ENCODE results near the gene GNAS.

DNA sequence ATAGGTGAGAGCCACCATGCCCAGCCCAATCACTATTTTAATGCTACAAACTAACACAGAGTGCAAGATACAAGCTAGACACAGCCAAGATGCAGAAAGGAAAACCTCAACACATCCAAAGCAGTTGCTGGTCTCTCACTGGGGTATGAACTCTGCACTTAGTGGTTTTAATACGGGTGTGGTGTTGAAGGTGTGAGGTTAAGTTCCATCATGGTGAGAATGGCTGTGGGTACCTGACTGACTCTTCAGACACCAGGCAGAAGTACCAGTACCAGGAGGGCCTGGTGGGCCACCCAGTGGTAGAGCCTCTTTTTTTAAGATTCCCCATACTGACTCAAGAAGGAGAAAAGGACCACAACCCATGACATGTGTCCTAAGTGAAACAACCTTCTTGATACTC is 14.8 kb upstream of the GNAS start:
- TF ChIP-seq, protein P1, sequence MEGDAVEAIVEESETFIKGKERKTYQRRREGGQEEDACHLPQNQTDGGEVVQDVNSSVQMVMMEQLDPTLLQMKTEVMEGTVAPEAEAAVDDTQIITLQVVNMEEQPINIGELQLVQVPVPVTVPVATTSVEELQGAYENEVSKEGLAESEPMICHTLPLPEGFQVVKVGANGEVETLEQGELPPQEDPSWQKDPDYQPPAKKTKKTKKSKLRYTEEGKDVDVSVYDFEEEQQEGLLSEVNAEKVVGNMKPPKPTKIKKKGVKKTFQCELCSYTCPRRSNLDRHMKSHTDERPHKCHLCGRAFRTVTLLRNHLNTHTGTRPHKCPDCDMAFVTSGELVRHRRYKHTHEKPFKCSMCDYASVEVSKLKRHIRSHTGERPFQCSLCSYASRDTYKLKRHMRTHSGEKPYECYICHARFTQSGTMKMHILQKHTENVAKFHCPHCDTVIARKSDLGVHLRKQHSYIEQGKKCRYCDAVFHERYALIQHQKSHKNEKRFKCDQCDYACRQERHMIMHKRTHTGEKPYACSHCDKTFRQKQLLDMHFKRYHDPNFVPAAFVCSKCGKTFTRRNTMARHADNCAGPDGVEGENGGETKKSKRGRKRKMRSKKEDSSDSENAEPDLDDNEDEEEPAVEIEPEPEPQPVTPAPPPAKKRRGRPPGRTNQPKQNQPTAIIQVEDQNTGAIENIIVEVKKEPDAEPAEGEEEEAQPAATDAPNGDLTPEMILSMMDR (conservative IDR thresholded peaks at IDR 0.05; ENCODE audit: low read length) = 0 out of 2 replicates have a peak, but pooled peaks have one; percentile 15
- no peak for TF ChIP-seq EZH2phosphoT487 (IDR thresholded peaks at IDR 0.05; ENCODE audit: borderline replicate concordance, low read depth, low read length)

All from OCI-LY7 (cell line).